HEK293 (cell line): ENCODE data around the gene KREMEN1.

ENCODE experiments used
- ZNF416 ChIP-seq: fragments of 450-650 bp; formaldehyde crosslinking; IDR thresholded peaks from 2 replicates; pipeline ENCODE4 v1.5.1; 2016; ENCODE audit warnings: missing biosample characterization, missing genetic modification characterization
- TF ChIP-seq, protein P1 (sequence below): fragments of 450-650 bp; formaldehyde crosslinking; IDR thresholded peaks from 2 replicates; pipeline ENCODE4 v1.5.1; 2016; ENCODE audit warnings: missing biosample characterization, missing genetic modification characterization

DNA sequence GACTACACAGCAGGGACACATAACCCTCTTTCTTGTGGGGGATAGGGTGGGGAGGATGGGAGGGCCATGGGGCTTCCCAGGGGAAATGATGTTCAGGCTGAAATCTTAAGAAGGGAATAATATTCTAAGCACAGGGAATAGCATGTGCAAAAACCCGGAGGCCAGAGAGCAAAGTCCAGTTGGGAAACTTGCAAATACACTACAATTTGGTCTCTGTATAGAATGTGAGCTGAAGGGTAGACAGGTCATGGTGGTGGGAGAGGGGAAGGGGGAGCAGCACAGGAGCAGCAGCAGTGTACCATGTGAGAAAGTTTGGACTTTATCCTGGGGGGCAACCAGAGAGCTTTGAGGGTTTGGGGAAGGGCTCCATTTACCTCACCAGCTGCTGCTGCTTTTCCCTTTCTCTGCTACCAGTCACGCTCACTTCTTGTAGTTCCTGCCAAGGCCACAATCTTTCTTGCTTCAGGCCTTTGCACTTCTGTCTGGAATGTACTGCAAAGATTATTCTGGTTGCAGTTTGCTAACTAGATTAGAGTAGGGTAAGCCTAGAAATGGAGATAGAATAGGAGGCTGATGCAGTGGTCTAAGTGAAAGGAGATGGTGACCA lies 43.0 kb downstream of the KREMEN1 start:
- TF ChIP-seq ZNF416 (tag by site-specific recombination) = no peak
- TF ChIP-seq, protein P1, sequence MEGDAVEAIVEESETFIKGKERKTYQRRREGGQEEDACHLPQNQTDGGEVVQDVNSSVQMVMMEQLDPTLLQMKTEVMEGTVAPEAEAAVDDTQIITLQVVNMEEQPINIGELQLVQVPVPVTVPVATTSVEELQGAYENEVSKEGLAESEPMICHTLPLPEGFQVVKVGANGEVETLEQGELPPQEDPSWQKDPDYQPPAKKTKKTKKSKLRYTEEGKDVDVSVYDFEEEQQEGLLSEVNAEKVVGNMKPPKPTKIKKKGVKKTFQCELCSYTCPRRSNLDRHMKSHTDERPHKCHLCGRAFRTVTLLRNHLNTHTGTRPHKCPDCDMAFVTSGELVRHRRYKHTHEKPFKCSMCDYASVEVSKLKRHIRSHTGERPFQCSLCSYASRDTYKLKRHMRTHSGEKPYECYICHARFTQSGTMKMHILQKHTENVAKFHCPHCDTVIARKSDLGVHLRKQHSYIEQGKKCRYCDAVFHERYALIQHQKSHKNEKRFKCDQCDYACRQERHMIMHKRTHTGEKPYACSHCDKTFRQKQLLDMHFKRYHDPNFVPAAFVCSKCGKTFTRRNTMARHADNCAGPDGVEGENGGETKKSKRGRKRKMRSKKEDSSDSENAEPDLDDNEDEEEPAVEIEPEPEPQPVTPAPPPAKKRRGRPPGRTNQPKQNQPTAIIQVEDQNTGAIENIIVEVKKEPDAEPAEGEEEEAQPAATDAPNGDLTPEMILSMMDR (tag by site-specific recombination) = no peak
